Neural progenitor cell (in vitro differentiated cells): ENCODE measurements around the gene HOXD4. TPM values are rescaled to one million over a fixed set of nuclear protein-coding genes. Genes with fewer than 3 reads are reported as not detected.

Source experiments
- DNase-seq: peaks from one replicate; pipeline ENCODE4 v3.0.0-alpha.2; 2016; ENCODE audit warnings: low spot score
- H2AFZ ChIP-seq: fragments of 200-600 bp; sonication (generic); replicated peaks from 2 replicates; pipeline ENCODE4 v1.6.1; 2016; ENCODE audit warnings: antibody characterized with exemption
- H3F3A ChIP-seq: fragments of 200-600 bp; sonication (generic); 2 replicates; pipeline ENCODE4 v1.6.1; 2016; ENCODE audit warnings: antibody characterized with exemption, low read depth
- H3K27ac ChIP-seq: fragments of 200-600 bp; sonication (generic); 2 replicates; pipeline ENCODE4 v1.5.1; 2016; ENCODE audit warnings: mild to moderate bottlenecking
- H3K27me3 ChIP-seq: fragments of 200-600 bp; sonication (generic); 2 replicates; pipeline ENCODE4 v1.6.1; 2016; ENCODE audit warnings: mild to moderate bottlenecking, moderate library complexity
- H3K36me3 ChIP-seq: fragments of 200-600 bp; sonication (generic); 2 replicates; pipeline ENCODE4 v1.5.1; 2016
- H3K4me1 ChIP-seq: fragments of 200-600 bp; sonication (generic); 2 replicates; pipeline ENCODE4 v1.6.1; 2016; ENCODE audit warnings: mixed run types
- H3K4me2 ChIP-seq: fragments of 200-600 bp; sonication (generic); 2 replicates; pipeline ENCODE4 v1.6.1; 2016
- H3K4me3 ChIP-seq: fragments of 200-600 bp; sonication (generic); 2 replicates; pipeline ENCODE4 v1.5.1; 2016
- H3K79me2 ChIP-seq: fragments of 200-600 bp; sonication (generic); 2 replicates; pipeline ENCODE4 v1.6.1; 2016; ENCODE audit warnings: low read depth
- H3K9ac ChIP-seq: fragments of 200-600 bp; sonication (generic); 2 replicates; pipeline ENCODE4 v1.6.1; 2016
- H3K9me3 ChIP-seq: fragments of 200-600 bp; sonication (generic); 2 replicates; pipeline ENCODE4 v1.5.1; 2016; ENCODE audit warnings: low read depth
- H4K20me1 ChIP-seq: fragments of 200-600 bp; sonication (generic); 2 replicates; pipeline ENCODE4 v1.6.1; 2016; ENCODE audit warnings: low read depth
- H3K27ac Mint-ChIP-seq: 3 replicates; pipeline ENCODE4 v1.8.0; 2021; ENCODE audit warnings: mixed read lengths
- H3K27me3 Mint-ChIP-seq: 2 replicates; pipeline ENCODE4 v1.8.0; 2022; ENCODE audit warnings: low read depth, mild to moderate bottlenecking, inconsistent platforms, moderate library complexity, mixed read lengths; ENCODE audit not compliant: insufficient read depth
- H3K36me3 Mint-ChIP-seq: 3 replicates; pipeline ENCODE4 v1.8.0; 2021; ENCODE audit warnings: mixed read lengths
- H3K4me1 Mint-ChIP-seq: 3 replicates; pipeline ENCODE4 v1.8.0; 2021; ENCODE audit warnings: mixed read lengths
- H3K4me3 Mint-ChIP-seq: 3 replicates; pipeline ENCODE4 v1.8.0; 2021; ENCODE audit warnings: mild to moderate bottlenecking, moderate library complexity, mixed read lengths
- H3K9me3 Mint-ChIP-seq: 3 replicates; pipeline ENCODE4 v1.8.0; 2020; ENCODE audit warnings: mixed read lengths
- EZH2 ChIP-seq: fragments of 200-600 bp; sonication (generic); IDR thresholded peaks from 2 replicates; pipeline ENCODE4 v1.6.1; 2017; ENCODE audit warnings: antibody characterized with exemption, mild to moderate bottlenecking, moderate library complexity
- EZH2phosphoT487 ChIP-seq: fragments of 200-600 bp; sonication (generic); IDR thresholded peaks from 2 replicates; pipeline ENCODE4 v1.6.1; 2017; ENCODE audit warnings: antibody characterized with exemption
- total RNA-seq: library from RNA; depleted of rRNA; stranded (reverse); fragments of >200 nt; gene quantifications from 2 replicates; pipeline ENCODE4 v1.2.3, GENCODE V29; 2015; ENCODE audit warnings: low replicate concordance
- TF ChIP-seq, protein P1 (sequence below): fragments of 200-600 bp; sonication (generic); IDR thresholded peaks from 2 replicates; pipeline ENCODE4 v1.5.1; 2017; ENCODE audit warnings: antibody characterized with exemption, mild to moderate bottlenecking

The HOXD4 gene
- total RNA-seq, 1 donor from 2014 or later: not detected

DNA sequence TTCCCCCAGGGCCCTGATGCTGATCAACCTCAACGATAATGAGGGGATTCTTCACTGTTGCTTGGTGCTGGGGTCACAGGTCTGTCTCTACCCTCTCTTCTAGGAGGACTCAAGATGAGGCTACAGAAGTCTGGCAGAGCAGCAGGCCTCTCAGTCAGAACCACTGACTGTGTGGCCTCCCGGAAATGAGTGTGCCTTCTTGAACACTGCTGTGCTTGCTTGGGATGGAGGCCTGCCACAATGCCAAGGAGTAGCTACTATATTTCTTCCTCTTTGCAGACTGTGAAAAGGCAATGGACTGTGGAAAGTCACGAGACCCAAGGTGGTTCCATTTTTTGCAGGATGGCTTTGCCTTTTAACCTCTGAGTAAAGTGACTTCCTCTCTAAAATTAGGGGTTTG lies 31.3 kb downstream of the HOXD4 start:
- Histone ChIP-seq H3K36me3 (no peaks in the 10 kb centered on the region), H3K4me2 (no peak overlapping the region), H3K27ac (no peak overlapping the region), H4K20me1 (peaks cover 48% of the 10 kb centered on the region), H3F3A (no peaks in the 10 kb centered on the region), H3K9ac (no peak overlapping the region), H3K79me2 (no peaks in the 10 kb centered on the region), H3K4me3 (no peak overlapping the region), H3K27me3 (peaks cover 100% of the 10 kb centered on the region), H2AFZ (no peak overlapping the region), H3K4me1 (no peaks in the 10 kb centered on the region), H3K9me3 (no peaks in the 10 kb centered on the region)
- no peak for DNase-seq
- Mint-ChIP-seq H3K4me3 (no peak overlapping the region), H3K9me3 (peaks cover 5% of the 10 kb centered on the region), H3K27me3 (peaks cover 76% of the 10 kb centered on the region), H3K4me1 (peaks cover under 1% of the 10 kb centered on the region), H3K27ac (no peak overlapping the region), H3K36me3 (no peaks in the 10 kb centered on the region)
- TF ChIP-seq, protein P1, sequence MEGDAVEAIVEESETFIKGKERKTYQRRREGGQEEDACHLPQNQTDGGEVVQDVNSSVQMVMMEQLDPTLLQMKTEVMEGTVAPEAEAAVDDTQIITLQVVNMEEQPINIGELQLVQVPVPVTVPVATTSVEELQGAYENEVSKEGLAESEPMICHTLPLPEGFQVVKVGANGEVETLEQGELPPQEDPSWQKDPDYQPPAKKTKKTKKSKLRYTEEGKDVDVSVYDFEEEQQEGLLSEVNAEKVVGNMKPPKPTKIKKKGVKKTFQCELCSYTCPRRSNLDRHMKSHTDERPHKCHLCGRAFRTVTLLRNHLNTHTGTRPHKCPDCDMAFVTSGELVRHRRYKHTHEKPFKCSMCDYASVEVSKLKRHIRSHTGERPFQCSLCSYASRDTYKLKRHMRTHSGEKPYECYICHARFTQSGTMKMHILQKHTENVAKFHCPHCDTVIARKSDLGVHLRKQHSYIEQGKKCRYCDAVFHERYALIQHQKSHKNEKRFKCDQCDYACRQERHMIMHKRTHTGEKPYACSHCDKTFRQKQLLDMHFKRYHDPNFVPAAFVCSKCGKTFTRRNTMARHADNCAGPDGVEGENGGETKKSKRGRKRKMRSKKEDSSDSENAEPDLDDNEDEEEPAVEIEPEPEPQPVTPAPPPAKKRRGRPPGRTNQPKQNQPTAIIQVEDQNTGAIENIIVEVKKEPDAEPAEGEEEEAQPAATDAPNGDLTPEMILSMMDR: no peak
- TF ChIP-seq EZH2phosphoT487 (no peak), EZH2 (no peak)

DNA sequence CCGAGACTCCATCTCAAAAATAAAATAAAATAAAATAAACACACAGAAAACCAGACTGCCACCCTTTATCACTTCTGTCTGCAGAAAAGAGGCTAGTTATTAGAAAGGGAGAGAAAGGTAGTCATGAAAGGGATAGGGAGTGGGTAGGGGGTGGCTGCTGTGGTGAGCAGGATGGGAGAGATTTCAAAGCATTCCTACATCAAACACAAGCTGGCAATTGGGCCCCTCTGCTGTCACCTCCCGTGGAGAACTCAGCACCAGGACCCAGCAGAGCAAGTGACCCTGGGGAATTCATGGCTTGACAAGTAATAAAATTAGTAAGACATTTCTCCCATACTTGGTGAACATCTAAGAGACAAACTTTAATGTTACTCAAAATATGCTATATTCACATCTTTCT lies 33.4 kb downstream of the HOXD4 start:
- H3K9me3 ChIP-seq: no peaks in the 10 kb centered on the region
- no peak for TF ChIP-seq EZH2phosphoT487
- peaks cover 41% of the 10 kb centered on the region for H4K20me1 ChIP-seq
- no peaks in the 10 kb centered on the region for H3F3A ChIP-seq
- H3K36me3 ChIP-seq: no peaks in the 10 kb centered on the region
- H3K9ac ChIP-seq: no peak overlapping the region
- no peak overlapping the region for H2AFZ ChIP-seq
- no peak overlapping the region for H3K4me3 ChIP-seq
- no peak overlapping the region for H3K27ac Mint-ChIP-seq
- H3K9me3 Mint-ChIP-seq: peaks cover 5% of the 10 kb centered on the region
- no peak overlapping the region for H3K4me3 Mint-ChIP-seq
- no peak for DNase-seq
- H3K4me1 ChIP-seq: no peaks in the 10 kb centered on the region
- H3K27me3 Mint-ChIP-seq: peaks cover 72% of the 10 kb centered on the region
- H3K79me2 ChIP-seq: no peaks in the 10 kb centered on the region
- no peak overlapping the region for H3K27ac ChIP-seq
- peaks cover 6% of the 10 kb centered on the region for H3K4me1 Mint-ChIP-seq
- H3K36me3 Mint-ChIP-seq: no peaks in the 10 kb centered on the region
- no peak overlapping the region for H3K4me2 ChIP-seq
- peaks cover 100% of the 10 kb centered on the region for H3K27me3 ChIP-seq

DNA sequence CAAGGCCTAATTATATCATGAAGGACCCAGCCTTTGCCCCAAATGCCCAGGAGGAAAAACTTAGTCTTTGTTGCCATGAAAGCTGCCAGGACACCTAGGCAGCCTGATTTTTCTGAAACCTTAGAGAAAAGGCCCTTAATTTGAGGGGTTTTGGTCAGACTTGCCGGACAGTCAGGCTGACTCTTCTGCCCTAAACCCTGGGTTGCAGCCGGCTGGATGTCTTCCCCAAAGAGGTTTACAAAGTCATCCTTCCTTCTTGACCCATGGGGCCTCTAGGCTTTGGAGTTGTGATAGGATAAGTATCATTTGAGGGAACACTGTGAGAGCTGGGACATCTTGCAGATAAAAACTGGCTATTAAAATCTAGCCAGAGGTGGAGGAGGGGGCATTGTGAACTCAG lies 34.7 kb downstream of the HOXD4 start:
- TF ChIP-seq EZH2phosphoT487 (no peak), EZH2 (no peak)
- TF ChIP-seq, protein P1: no peak
- Histone ChIP-seq H3K4me2 (no peak overlapping the region), H2AFZ (no peak overlapping the region), H3K9ac (no peak overlapping the region), H3F3A (no peaks in the 10 kb centered on the region), H3K27ac (no peak overlapping the region), H3K9me3 (no peaks in the 10 kb centered on the region), H3K27me3 (peaks cover 100% of the 10 kb centered on the region), H3K79me2 (no peaks in the 10 kb centered on the region), H4K20me1 (peaks cover 41% of the 10 kb centered on the region), H3K36me3 (no peaks in the 10 kb centered on the region), H3K4me3 (no peak overlapping the region), H3K4me1 (no peaks in the 10 kb centered on the region)
- H3K9me3 Mint-ChIP-seq: peaks cover 5% of the 10 kb centered on the region
- H3K36me3 Mint-ChIP-seq: no peaks in the 10 kb centered on the region
- H3K4me1 Mint-ChIP-seq: peaks cover 6% of the 10 kb centered on the region
- no peak overlapping the region for H3K27ac Mint-ChIP-seq
- H3K27me3 Mint-ChIP-seq: peaks cover 73% of the 10 kb centered on the region
- no peak for DNase-seq
- no peak overlapping the region for H3K4me3 Mint-ChIP-seq

GRCh38 chr2:176187200-176187898 lies 36.0 kb downstream of the HOXD4 start:
- DNase-seq: peak; percentile 16
- no peaks in the 10 kb centered on the region for H3K36me3 Mint-ChIP-seq
- peaks cover 100% of the 10 kb centered on the region for H3K27me3 ChIP-seq
- no peak overlapping the region for H3K27ac ChIP-seq
- H3K27me3 Mint-ChIP-seq: peaks cover 78% of the 10 kb centered on the region
- H3K36me3 ChIP-seq: no peaks in the 10 kb centered on the region
- H3K4me1 ChIP-seq: no peaks in the 10 kb centered on the region
- H3K4me2 ChIP-seq: no peak overlapping the region
- peaks cover 7% of the 10 kb centered on the region for H3K9me3 Mint-ChIP-seq
- H4K20me1 ChIP-seq: peaks cover 47% of the 10 kb centered on the region
- H3K79me2 ChIP-seq: no peaks in the 10 kb centered on the region
- peaks cover 6% of the 10 kb centered on the region for H3K4me1 Mint-ChIP-seq
- no peaks in the 10 kb centered on the region for H3K9me3 ChIP-seq
- H3F3A ChIP-seq: no peaks in the 10 kb centered on the region
- no peak overlapping the region for H3K4me3 ChIP-seq
- H2AFZ ChIP-seq: no peak overlapping the region
- no peak overlapping the region for H3K27ac Mint-ChIP-seq
- no peak overlapping the region for H3K9ac ChIP-seq
- TF ChIP-seq, protein P1: no peak
- peak; percentile 85 for TF ChIP-seq EZH2phosphoT487
- peak; percentile 86 for TF ChIP-seq EZH2
- H3K4me3 Mint-ChIP-seq: peak overlapping the region; percentile 81
